ENCODE data around the gene TMEM52.

DNA sequence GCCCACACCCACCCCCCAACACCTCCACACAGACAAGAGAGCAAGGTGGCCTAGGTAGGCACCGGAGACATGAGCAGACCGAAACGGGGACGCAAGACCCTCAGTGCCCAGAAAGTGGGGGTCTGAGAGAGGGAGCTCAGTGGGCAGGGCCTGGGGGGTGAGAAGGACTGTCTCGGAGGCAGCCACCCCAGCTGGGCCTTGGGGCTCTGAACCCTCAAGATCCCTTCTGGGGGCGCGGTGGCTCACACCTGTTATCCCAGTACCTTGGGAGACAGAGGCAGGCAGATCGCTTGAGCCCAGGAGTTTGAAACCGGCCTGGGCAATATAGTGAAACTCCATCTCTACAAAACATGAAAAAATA is 19.1 kb downstream of the TMEM52 start:
- TF ChIP-seq ZNF274 (CRISPR knock-in tag; IDR thresholded peaks at IDR 0.05) (no peak), DNMT1 (CRISPR knock-in tag; IDR thresholded peaks at IDR 0.05) (no peak), UBTF (CRISPR knock-in tag; IDR thresholded peaks at IDR 0.05) (no peak), ZNF580 (CRISPR knock-in tag; IDR thresholded peaks at IDR 0.05; ENCODE audit: borderline replicate concordance, low read depth) (no peak), TCF12 (IDR thresholded peaks at IDR 0.05) (no peak), TCF12 (CRISPR knock-in tag; IDR thresholded peaks at IDR 0.05) (no peak), HOXD1 (CRISPR knock-in tag; IDR thresholded peaks at IDR 0.05) (no peak), CTCF (CRISPR knock-in tag; IDR thresholded peaks at IDR 0.05) (no peak), EZH2 (conservative IDR thresholded peaks at IDR 0.05; ENCODE audit: low read depth, low read length) (no peak), MAZ (IDR thresholded peaks at IDR 0.05; ENCODE audit: borderline replicate concordance, low read depth, low read length) (no peak), MAZ (CRISPR knock-in tag; IDR thresholded peaks at IDR 0.05; ENCODE audit: low read depth) (no peak), HMGA1 (CRISPR knock-in tag; conservative IDR thresholded peaks at IDR 0.05) (no peak), EP300 (IDR thresholded peaks at IDR 0.05; ENCODE audit: low read depth in 2 of 2, low read length in 2 of 2) (no peak), EP300 (CRISPR knock-in tag; IDR thresholded peaks at IDR 0.05; ENCODE audit: borderline replicate concordance) (no peak), SRF (IDR thresholded peaks at IDR 0.05; ENCODE audit: low read depth, low read length) (no peak)
- TF ChIP-seq, protein P1, sequence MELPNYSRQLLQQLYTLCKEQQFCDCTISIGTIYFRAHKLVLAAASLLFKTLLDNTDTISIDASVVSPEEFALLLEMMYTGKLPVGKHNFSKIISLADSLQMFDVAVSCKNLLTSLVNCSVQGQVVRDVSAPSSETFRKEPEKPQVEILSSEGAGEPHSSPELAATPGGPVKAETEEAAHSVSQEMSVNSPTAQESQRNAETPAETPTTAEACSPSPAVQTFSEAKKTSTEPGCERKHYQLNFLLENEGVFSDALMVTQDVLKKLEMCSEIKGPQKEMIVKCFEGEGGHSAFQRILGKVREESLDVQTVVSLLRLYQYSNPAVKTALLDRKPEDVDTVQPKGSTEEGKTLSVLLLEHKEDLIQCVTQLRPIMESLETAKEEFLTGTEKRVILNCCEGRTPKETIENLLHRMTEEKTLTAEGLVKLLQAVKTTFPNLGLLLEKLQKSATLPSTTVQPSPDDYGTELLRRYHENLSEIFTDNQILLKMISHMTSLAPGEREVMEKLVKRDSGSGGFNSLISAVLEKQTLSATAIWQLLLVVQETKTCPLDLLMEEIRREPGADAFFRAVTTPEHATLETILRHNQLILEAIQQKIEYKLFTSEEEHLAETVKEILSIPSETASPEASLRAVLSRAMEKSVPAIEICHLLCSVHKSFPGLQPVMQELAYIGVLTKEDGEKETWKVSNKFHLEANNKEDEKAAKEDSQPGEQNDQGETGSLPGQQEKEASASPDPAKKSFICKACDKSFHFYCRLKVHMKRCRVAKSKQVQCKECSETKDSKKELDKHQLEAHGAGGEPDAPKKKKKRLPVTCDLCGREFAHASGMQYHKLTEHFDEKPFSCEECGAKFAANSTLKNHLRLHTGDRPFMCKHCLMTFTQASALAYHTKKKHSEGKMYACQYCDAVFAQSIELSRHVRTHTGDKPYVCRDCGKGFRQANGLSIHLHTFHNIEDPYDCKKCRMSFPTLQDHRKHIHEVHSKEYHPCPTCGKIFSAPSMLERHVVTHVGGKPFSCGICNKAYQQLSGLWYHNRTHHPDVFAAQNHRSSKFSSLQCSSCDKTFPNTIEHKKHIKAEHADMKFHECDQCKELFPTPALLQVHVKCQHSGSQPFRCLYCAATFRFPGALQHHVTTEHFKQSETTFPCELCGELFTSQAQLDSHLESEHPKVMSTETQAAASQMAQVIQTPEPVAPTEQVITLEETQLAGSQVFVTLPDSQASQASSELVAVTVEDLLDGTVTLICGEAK (IDR thresholded peaks at IDR 0.05), result no peak
- TF ChIP-seq, protein P1 (CRISPR knock-in tag; IDR thresholded peaks at IDR 0.05), result no peak
- TF ChIP-seq, protein P2, sequence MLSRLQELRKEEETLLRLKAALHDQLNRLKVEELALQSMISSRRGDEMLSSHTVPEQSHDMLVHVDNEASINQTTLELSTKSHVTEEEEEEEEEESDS (CRISPR knock-in tag; IDR thresholded peaks at IDR 0.05; ENCODE audit: borderline replicate concordance), result no peak
